PFSK-1 (cell line): ENCODE data around the gene VPS35.

Experiments
- POLR2AphosphoS5 ChIP-seq: IDR thresholded peaks from 2 replicates; pipeline ENCODE4 v1.6.1; 2012; ENCODE audit warnings: low read depth, mild to moderate bottlenecking, control low read depth, low read length, moderate library complexity
- REST ChIP-seq, 2 experiments: IDR thresholded peaks; 2 replicates each; pipeline versions ENCODE4 v1.6.1 to v1.8.0; 2011 to 2012; ENCODE audit warnings: low read depth in 2 of 2, low read length in 2 of 2, control low read depth in 1 of 2, inconsistent platforms in 1 of 2, mild to moderate bottlenecking in 1 of 2, moderate library complexity in 1 of 2; ENCODE audit not compliant: insufficient read depth in 1 of 2
- TAF1 ChIP-seq: IDR thresholded peaks from 2 replicates; pipeline ENCODE4 v1.6.1; 2012; ENCODE audit warnings: low read length, control low read depth, borderline replicate concordance; ENCODE audit not compliant: insufficient read depth

- no peak for TF ChIP-seq TAF1
- no peak for TF ChIP-seq REST (IDR thresholded peaks at IDR 0.05; ENCODE audit: insufficient read depth in 1 of 2, low read depth in 2 of 2, low read length in 2 of 2)
- TF ChIP-seq POLR2AphosphoS5, result no peak
Observed at GRCh38 chr16:46730801-46731690, 42.1 kb upstream of the VPS35 start.
